IPS DF 19.7 (cell line): Measurements from ENCODE around the gene UCN2.
"Not testable (repeated sequence)": the region's sequence is repeated elsewhere in the genome, so short reads cannot be mapped to it uniquely, and the experiment has no call there.

ENCODE experiments used
- DNase-seq: peaks from one replicate; pipeline ENCODE4 v3.0.0-alpha.2; 2013; ENCODE audit warnings: low read depth, low spot score

The UCN2 gene

DNA sequence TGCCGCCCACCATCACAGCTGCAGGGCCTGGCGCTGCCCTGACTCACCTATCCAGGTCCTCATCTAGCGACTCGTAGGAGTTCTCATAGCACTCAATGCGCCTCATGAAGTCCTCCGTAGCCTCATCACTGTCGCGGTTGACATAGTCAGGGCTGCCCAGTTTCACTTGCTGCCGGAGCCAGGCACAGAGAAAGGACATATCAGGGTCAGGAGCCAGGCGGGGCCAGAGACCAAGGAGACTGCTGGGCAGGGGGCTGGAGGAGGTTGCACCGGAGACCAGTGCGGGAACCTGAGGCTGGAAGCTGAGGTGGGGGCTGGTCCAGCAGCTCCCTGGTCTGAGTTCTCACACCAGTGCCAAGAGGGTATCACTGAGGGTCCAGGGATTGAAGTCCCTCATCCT lies 25.1 kb downstream of the UCN2 start:
- no peak for DNase-seq

DNA sequence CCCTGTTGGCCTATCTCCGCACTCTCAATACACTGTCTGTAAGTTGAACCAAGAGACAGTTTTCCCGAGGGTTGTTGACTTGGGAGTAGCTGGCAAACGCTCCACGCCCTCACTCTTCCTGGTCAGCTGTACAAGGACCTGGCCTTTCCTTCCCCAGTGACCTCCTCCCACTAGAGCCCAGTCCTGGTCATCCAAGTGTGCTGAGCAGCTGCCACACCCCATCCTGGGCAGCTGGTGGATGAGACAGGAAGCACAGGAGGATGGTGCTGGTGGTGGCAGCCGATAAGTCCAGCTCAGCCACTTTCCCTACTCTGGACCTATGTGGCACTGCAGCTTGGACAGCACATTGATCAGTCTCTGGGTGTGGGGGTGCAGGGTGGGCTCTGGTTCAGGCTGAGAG lies 26.8 kb downstream of the UCN2 start:
- DNase-seq: no peak

DNA sequence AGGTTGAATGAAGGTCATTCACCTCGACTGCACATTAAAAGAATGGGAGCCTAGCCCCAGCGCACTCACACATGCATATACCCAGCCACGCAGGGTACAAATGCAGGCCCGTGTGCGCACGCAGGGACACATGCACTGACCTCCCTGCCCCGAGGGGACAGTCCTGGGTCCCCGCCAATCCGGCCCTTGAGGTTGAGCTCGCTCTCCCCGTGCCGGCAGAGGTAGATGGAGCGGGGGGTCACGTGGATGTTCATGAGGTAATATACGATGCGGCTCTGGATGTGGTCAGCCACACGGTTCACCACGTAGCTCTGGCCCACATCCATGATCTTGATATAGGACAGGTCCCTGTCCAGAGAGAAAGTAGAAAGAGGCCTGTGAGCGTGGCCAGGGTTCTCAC lies 27.5 kb downstream of the UCN2 start:
- no peak for DNase-seq

- no peak for DNase-seq
These were observed 28.0 kb downstream of the UCN2 start for GRCh38 chr3:48535578-48535977.

DNA sequence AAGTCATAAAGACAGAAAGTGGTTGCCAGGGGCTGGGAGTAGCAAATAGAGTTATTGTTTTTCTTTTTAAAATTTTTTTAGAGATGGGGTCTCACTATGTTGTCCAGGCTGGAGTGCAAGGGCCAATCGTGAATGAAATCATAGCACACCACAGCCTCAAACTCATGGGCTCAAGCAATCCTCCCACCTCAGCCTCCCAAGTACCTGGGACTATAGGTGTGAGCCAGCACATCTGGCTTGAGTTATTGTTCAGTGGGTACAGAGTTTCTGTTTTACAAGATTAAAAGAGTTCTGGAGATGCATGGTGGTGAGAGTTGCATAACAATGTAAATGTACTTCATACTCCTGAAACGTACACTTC lies 30.6 kb downstream of the UCN2 start:
- DNase-seq: no peak

DNA sequence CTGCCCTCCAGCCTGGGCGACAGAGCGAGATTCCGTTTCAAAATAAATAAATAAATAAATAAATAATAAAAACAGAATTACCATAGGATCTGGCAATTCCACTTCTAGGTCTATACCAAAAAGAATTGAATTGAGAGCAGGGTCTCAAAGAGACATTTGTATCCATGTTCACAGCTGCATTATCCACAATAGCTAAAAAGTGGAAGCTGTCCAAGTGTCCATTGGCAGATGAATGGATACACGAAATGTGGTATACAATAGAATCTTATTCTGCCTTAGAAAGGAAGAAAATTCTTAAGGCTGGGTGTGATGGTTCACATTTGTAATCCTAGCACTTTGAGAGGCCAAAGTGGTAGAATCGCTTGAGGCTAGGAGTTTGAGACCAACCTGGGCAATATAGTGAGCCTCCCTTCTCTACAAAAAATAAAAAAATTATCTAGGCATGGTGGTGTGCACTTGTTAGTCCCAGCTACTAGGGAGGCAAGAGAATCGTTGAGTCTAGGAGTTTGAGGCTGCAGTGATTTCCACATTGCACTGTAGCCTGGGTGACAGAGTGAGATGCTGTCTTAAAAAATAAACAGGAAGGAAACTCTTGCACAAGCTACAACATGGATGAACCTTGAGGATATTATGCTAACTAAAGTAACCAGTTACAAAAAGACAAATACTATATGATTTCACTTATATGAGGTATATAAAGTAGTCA lies 31.2 kb downstream of the UCN2 start:
- no peak for DNase-seq

DNA sequence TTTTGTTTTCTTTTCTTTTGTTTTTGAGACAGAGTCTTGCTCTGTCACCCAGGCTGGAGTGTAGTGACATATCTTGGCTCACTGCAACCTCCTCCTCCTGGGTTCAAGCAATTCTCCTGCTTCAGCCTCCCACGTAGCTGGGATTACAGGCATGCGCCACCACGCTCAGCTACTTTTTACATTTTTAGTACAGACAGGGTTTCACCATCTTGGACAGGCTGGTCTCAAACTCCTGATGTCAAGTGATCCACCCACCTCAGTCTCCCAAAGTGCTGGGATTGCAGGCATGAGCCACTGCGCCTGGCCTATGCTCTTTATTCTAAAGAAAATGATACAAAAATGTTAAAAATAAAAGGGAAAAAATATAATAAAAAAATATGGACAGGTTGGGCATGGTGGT lies 32.9 kb downstream of the UCN2 start:
- DNase-seq: not testable (repeated sequence)

DNA sequence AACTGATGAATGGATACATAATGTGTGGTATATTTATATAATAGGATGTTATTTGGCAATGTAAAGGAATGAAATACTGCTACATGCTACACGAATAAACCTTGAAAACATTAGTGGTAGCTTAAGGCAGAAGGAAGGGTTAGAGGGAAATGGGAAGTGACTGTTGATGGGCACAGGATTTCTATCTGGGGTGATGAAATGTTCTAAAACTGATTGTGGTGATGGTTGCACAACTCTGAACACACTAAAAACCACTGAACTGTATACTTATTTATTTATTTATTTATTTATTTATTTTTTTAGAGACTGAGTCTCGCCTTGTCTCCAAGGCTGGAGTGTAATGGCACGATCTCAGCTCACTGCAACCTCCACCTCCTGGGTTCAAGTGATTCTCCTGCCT lies 34.8 kb downstream of the UCN2 start:
- no peak for DNase-seq

DNA sequence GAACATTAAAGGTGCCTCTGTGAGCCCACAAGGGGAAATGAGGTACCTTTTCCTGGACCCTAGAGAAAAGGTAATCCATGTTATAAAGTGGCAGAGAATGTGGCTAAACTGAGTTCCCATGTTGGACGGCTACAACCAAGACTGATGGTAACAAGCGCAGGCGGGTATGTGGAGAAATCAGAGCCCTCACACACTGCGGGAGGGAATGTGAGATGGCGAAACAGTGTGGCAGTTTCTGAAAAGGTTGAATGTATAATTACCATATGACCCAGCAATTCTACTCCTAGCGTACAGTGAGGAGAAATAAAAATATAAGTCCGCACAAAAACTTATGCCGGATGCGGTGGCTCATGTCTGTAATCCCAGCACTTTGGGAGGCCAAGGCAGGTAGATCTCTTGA lies 35.5 kb downstream of the UCN2 start:
- no peak for DNase-seq

- no peak for DNase-seq
These were observed 38.6 kb downstream of the UCN2 start for GRCh38 chr3:48524970-48525369.

DNA sequence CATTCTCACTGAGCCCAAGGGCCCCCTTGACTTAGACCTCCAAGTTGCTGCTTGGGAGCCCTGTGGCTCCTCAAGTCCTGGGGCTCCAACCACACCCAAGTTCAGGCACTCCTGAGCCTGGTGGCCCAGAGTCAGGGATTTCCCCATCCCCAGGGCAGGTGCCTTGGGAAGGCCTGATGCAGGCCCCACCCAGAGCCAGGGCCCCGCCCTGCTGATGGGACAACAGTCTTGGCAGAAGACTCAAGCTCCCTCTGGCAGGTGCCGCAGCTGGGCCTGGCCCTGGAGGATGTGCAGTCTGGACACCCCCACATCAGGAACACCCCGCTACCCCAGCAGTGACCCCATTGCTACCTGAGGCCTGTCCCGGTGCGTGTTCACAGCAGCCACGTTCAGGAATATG lies 41.9 kb downstream of the UCN2 start:
- DNase-seq: no peak

- DNase-seq: no peak
These were observed 44.3 kb downstream of the UCN2 start for GRCh38 chr3:48519277-48519643.

- no peak for DNase-seq
These were observed 44.8 kb downstream of the UCN2 start for GRCh38 chr3:48518638-48519276.

- no peak for DNase-seq
These were observed 45.5 kb downstream of the UCN2 start for GRCh38 chr3:48518069-48518468.

GRCh38 chr3:48516571-48516970 lies 47.0 kb downstream of the UCN2 start:
- DNase-seq: no peak

DNA sequence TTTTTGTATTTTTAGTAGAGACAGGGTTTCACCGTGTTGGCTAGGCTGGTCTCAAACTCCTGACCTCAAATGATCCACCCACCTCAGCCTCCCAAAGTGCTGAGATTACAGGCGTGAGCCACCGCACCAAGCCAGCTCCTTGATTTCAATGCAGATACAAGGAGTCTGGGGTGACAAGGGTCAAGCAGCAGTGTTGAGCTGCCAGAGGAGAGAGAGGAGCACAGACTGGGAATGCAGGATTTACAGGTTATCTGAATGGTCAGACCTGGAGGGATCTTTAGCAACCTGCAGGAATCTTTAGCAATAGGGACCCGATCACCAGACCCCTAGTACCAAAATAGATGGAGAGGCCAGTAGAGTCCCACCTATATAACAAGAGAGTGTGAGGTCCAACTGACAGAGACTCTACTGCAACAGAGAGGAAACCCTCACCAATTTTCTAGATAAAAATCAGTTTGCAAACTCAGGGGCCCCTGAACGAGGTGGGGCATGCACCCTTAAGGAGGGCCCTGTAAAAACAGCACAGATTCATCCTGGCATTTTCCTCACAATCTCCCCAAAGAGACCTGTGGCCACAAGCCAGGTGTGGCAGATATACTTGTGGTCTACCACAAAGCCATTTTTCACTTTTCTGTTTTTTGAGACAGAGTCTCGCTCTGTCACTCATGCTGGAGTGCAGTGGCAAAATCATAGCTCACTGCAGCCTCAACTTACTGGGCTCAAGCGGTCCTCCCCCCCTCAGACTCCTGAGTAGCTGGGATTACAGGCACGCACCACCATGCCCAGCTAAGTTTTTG lies 49.0 kb downstream of the UCN2 start:
- no peak for DNase-seq
